HG02884 (cell line): ENCODE measurements around the gene GPR37.

Source experiments
- ATAC-seq: cut with Tn5 transposase; IDR thresholded peaks from one replicate; pipeline ENCODE4 v1.9.1; 2021; ENCODE audit warnings: mild to moderate bottlenecking, moderate library complexity; ENCODE audit not compliant: unreplicated experiment

The GPR37 gene

GRCh38 chr7:124737760-124738300, 27.8 kb downstream of the GPR37 start:
- ATAC-seq = no peak

- ATAC-seq = no peak
Observed at GRCh38 chr7:124728610-124729009, 37.0 kb downstream of the GPR37 start.

GRCh38 chr7:124724507-124725192, 40.9 kb downstream of the GPR37 start:
- no peak for ATAC-seq

- no peak for ATAC-seq
Observed at GRCh38 chr7:124724079-124724478, 41.5 kb downstream of the GPR37 start.

GRCh38 chr7:124723012-124723411, 42.6 kb downstream of the GPR37 start:
- ATAC-seq = no peak

- ATAC-seq = no peak
Observed at GRCh38 chr7:124722292-124722691, 43.3 kb downstream of the GPR37 start.

GRCh38 chr7:124720195-124720594, 45.4 kb downstream of the GPR37 start:
- no peak for ATAC-seq

- ATAC-seq = no peak
Observed at GRCh38 chr7:124718032-124718766, 47.4 kb downstream of the GPR37 start.

- ATAC-seq = no peak
Observed at GRCh38 chr7:124716894-124717293, 48.7 kb downstream of the GPR37 start.

GRCh38 chr7:124713086-124713485, 52.5 kb downstream of the GPR37 start:
- no peak for ATAC-seq

GRCh38 chr7:124712017-124712416, 53.6 kb downstream of the GPR37 start:
- no peak for ATAC-seq

- ATAC-seq = no peak
Observed at GRCh38 chr7:124702385-124702784, 63.2 kb downstream of the GPR37 start.

GRCh38 chr7:124701955-124702354, 63.6 kb downstream of the GPR37 start:
- no peak for ATAC-seq

- ATAC-seq = no peak
Observed at GRCh38 chr7:124700655-124701054, 64.9 kb downstream of the GPR37 start.

GRCh38 chr7:124698964-124699363, 66.6 kb downstream of the GPR37 start:
- ATAC-seq = no peak

GRCh38 chr7:124697746-124698145, 67.8 kb downstream of the GPR37 start:
- no peak for ATAC-seq
